ENCODE measurements around the gene TBX10.
"Not testable (repeated sequence)": the region's sequence is repeated elsewhere in the genome, so short reads cannot be mapped to it uniquely, and the experiment has no call there.

Gene TBX10

GRCh38 chr11:67640021-67640757, 626 bp upstream of the TBX10 start:
- Histone ChIP-seq H3K9me3 (ENCODE audit: control insufficient read depth, low read depth, low read length) (no peaks in the 10 kb centered on the region), H3K36me3 (ENCODE audit: control insufficient read depth, low read depth, low read length) (no peaks in the 10 kb centered on the region), H3K27ac (ENCODE audit: low read length) (no peak overlapping the region), H3K4me3 (ENCODE audit: low read length) (no peak overlapping the region), H3K4me1 (ENCODE audit: control insufficient read depth, low read depth, low read length) (no peaks in the 10 kb centered on the region), H3K27me3 (ENCODE audit: control insufficient read depth, insufficient read depth, low read length) (peaks cover 17% of the 10 kb centered on the region), H3K9ac (ENCODE audit: low read length) (no peak overlapping the region)

- H3K27ac ChIP-seq (ENCODE audit: low read length): no peak overlapping the region
- H3K36me3 ChIP-seq (ENCODE audit: control insufficient read depth, low read depth, low read length): no peaks in the 10 kb centered on the region
- peaks cover 17% of the 10 kb centered on the region for H3K27me3 ChIP-seq (ENCODE audit: control insufficient read depth, insufficient read depth, low read length)
- H3K4me3 ChIP-seq (ENCODE audit: low read length): no peak overlapping the region
- no peak overlapping the region for H3K9ac ChIP-seq (ENCODE audit: low read length)
- no peaks in the 10 kb centered on the region for H3K4me1 ChIP-seq (ENCODE audit: control insufficient read depth, low read depth, low read length)
- no peaks in the 10 kb centered on the region for H3K9me3 ChIP-seq (ENCODE audit: control insufficient read depth, low read depth, low read length)
These were observed 777 bp downstream of the TBX10 start for GRCh38 chr11:67638535-67639437.

GRCh38 chr11:67637441-67637840, 2.1 kb downstream of the TBX10 start:
- not testable (repeated sequence) for H3K27ac ChIP-seq (ENCODE audit: low read length)

GRCh38 chr11:67636962-67637361, 2.6 kb downstream of the TBX10 start:
- Histone ChIP-seq H3K27me3 (ENCODE audit: control insufficient read depth, insufficient read depth, low read length) (peaks cover 17% of the 10 kb centered on the region), H3K9ac (ENCODE audit: low read length) (no peak overlapping the region), H3K4me1 (ENCODE audit: control insufficient read depth, low read depth, low read length) (no peaks in the 10 kb centered on the region), H3K36me3 (ENCODE audit: control insufficient read depth, low read depth, low read length) (no peaks in the 10 kb centered on the region), H3K27ac (ENCODE audit: low read length) (no peak overlapping the region), H3K4me3 (ENCODE audit: low read length) (no peak overlapping the region), H3K9me3 (ENCODE audit: control insufficient read depth, low read depth, low read length) (no peaks in the 10 kb centered on the region)

More at GRCh38 chr11:67637441-67637840, 2.1 kb downstream of the TBX10 start:
- H3K9ac ChIP-seq (ENCODE audit: low read length); H3K4me3 ChIP-seq (ENCODE audit: low read length); H3K4me1 ChIP-seq (ENCODE audit: control insufficient read depth, low read depth, low read length); H3K36me3 ChIP-seq (ENCODE audit: control insufficient read depth, low read depth, low read length); H3K9me3 ChIP-seq (ENCODE audit: control insufficient read depth, low read depth, low read length): not testable (repeated sequence)
- H3K27me3 ChIP-seq (ENCODE audit: control insufficient read depth, insufficient read depth, low read length): peaks cover 17% of the 10 kb centered on the region

- Histone ChIP-seq H3K36me3 (ENCODE audit: control insufficient read depth, low read depth, low read length) (no peaks in the 10 kb centered on the region), H3K4me3 (ENCODE audit: low read length) (no peak overlapping the region), H3K27me3 (ENCODE audit: control insufficient read depth, insufficient read depth, low read length) (peaks cover 8% of the 10 kb centered on the region), H3K9ac (ENCODE audit: low read length) (no peak overlapping the region), H3K27ac (ENCODE audit: low read length) (no peak overlapping the region), H3K9me3 (ENCODE audit: control insufficient read depth, low read depth, low read length) (no peaks in the 10 kb centered on the region), H3K4me1 (ENCODE audit: control insufficient read depth, low read depth, low read length) (no peaks in the 10 kb centered on the region)
These were observed 4.4 kb downstream of the TBX10 start for GRCh38 chr11:67635231-67635521.

GRCh38 chr11:67634366-67635230, 5.0 kb downstream of the TBX10 start:
- Histone ChIP-seq H3K4me1 (ENCODE audit: control insufficient read depth, low read depth, low read length) (no peaks in the 10 kb centered on the region), H3K9me3 (ENCODE audit: control insufficient read depth, low read depth, low read length) (no peaks in the 10 kb centered on the region), H3K27me3 (ENCODE audit: control insufficient read depth, insufficient read depth, low read length) (peaks cover 2% of the 10 kb centered on the region), H3K4me3 (ENCODE audit: low read length) (no peak overlapping the region), H3K9ac (ENCODE audit: low read length) (no peak overlapping the region), H3K36me3 (ENCODE audit: control insufficient read depth, low read depth, low read length) (no peaks in the 10 kb centered on the region), H3K27ac (ENCODE audit: low read length) (no peak overlapping the region)

GRCh38 chr11:67633758-67634365, 5.7 kb downstream of the TBX10 start:
- Histone ChIP-seq H3K27ac (ENCODE audit: low read length) (no peak overlapping the region), H3K36me3 (ENCODE audit: control insufficient read depth, low read depth, low read length) (no peaks in the 10 kb centered on the region), H3K9ac (ENCODE audit: low read length) (no peak overlapping the region), H3K4me3 (ENCODE audit: low read length) (no peak overlapping the region), H3K9me3 (ENCODE audit: control insufficient read depth, low read depth, low read length) (no peaks in the 10 kb centered on the region), H3K4me1 (ENCODE audit: control insufficient read depth, low read depth, low read length) (no peaks in the 10 kb centered on the region), H3K27me3 (ENCODE audit: control insufficient read depth, insufficient read depth, low read length) (no peaks in the 10 kb centered on the region)

- Histone ChIP-seq H3K4me3 (ENCODE audit: low read length) (no peak overlapping the region), H3K9me3 (ENCODE audit: control insufficient read depth, low read depth, low read length) (no peaks in the 10 kb centered on the region), H3K36me3 (ENCODE audit: control insufficient read depth, low read depth, low read length) (no peaks in the 10 kb centered on the region), H3K4me1 (ENCODE audit: control insufficient read depth, low read depth, low read length) (no peaks in the 10 kb centered on the region), H3K9ac (ENCODE audit: low read length) (no peak overlapping the region), H3K27me3 (ENCODE audit: control insufficient read depth, insufficient read depth, low read length) (no peaks in the 10 kb centered on the region), H3K27ac (ENCODE audit: low read length) (no peak overlapping the region)
These were observed 6.4 kb downstream of the TBX10 start for GRCh38 chr11:67632982-67633755.

GRCh38 chr11:67632175-67632981, 7.2 kb downstream of the TBX10 start:
- no peaks in the 10 kb centered on the region for H3K9me3 ChIP-seq (ENCODE audit: control insufficient read depth, low read depth, low read length)
- peaks cover 3% of the 10 kb centered on the region for H3K36me3 ChIP-seq (ENCODE audit: control insufficient read depth, low read depth, low read length)
- no peak overlapping the region for H3K4me3 ChIP-seq (ENCODE audit: low read length)
- no peaks in the 10 kb centered on the region for H3K27me3 ChIP-seq (ENCODE audit: control insufficient read depth, insufficient read depth, low read length)
- no peaks in the 10 kb centered on the region for H3K4me1 ChIP-seq (ENCODE audit: control insufficient read depth, low read depth, low read length)
- no peak overlapping the region for H3K9ac ChIP-seq (ENCODE audit: low read length)
- H3K27ac ChIP-seq (ENCODE audit: low read length): no peak overlapping the region

GRCh38 chr11:67631853-67632174, 7.7 kb downstream of the TBX10 start:
- H3K4me3 ChIP-seq (ENCODE audit: low read length): no peak overlapping the region
- peaks cover 7% of the 10 kb centered on the region for H3K36me3 ChIP-seq (ENCODE audit: control insufficient read depth, low read depth, low read length)
- no peak overlapping the region for H3K27ac ChIP-seq (ENCODE audit: low read length)
- H3K4me1 ChIP-seq (ENCODE audit: control insufficient read depth, low read depth, low read length): no peaks in the 10 kb centered on the region
- no peaks in the 10 kb centered on the region for H3K27me3 ChIP-seq (ENCODE audit: control insufficient read depth, insufficient read depth, low read length)
- no peaks in the 10 kb centered on the region for H3K9me3 ChIP-seq (ENCODE audit: control insufficient read depth, low read depth, low read length)
- no peak overlapping the region for H3K9ac ChIP-seq (ENCODE audit: low read length)

Data from iPS-18a (cell line).